K562 (cell line): ENCODE measurements around the gene DBH. TPM values are rescaled to one million over a fixed set of nuclear protein-coding genes. Genes with fewer than 3 reads are reported as not detected.

Experiments
- ATAC-seq: fragments of 200-7000 bp; cut with Tn5 transposase; 3 replicates; pipeline ENCODE4 v1.9.1; 2020; ENCODE audit warnings: moderate library complexity
- BruUV-seq: library from RNA; stranded (reverse); fragments of 400-500 nt; replicated peaks from 2 replicates; lab custom pipeline; 2021; lab: Mats Ljungman, UMichigan
- CTCF ChIA-PET: fragments of 300-600 bp; formaldehyde crosslinking; extraction: SDS; loops from one replicate; lab custom pipeline; 2021; ENCODE audit warnings: low intra/inter-chr PET ratio; lab: Yijun Ruan, JAX
- POLR2A ChIA-PET: fragments of 300-600, 350-650 bp; sonication (Branson Sonifier 250); formaldehyde crosslinking; extraction: SDS; loops from one replicate; lab custom pipeline; 2021; ENCODE audit warnings: antibody characterized with exemption, inconsistent platforms; lab: Yijun Ruan, JAX
- DNase-seq, 4 experiments: peaks; one replicate each; pipeline versions ENCODE4 v3.0.0 to v3.0.0-alpha.2; 2011 to 2018; ENCODE audit warnings: low spot score in 3 of 4, mixed read lengths in 3 of 4; ENCODE audit errors: extremely low read depth in 1 of 4
- FAIRE-seq: peaks from 2 replicates; lab custom pipeline; 2011; peaks lifted over from hg19 to GRCh38; lab: Jason Lieb, UNC
- H2AFZ ChIP-seq: 2 replicates; pipeline ENCODE4 v1.6.0; 2011; ENCODE audit warnings: low read depth, low read length, control low read depth, inconsistent platforms
- H3K27ac ChIP-seq: fragments of 200-600 bp; 3 replicates; pipeline ENCODE4 v1.8.0; 2011; ENCODE audit warnings: low read depth, mild to moderate bottlenecking, control low read depth, inconsistent platforms, low read length, moderate library complexity, mixed read lengths; ENCODE audit errors: extremely low read depth
- H3K27me3 ChIP-seq, 2 experiments: fragments of 300-600 bp in 1 of 2; 2 replicates in 1 of 2; 3 replicates in 1 of 2; pipeline versions ENCODE4 v1.6.0 to v1.8.0; 2011; ENCODE audit warnings: inconsistent platforms in 2 of 2, low read length in 2 of 2, mild to moderate bottlenecking in 1 of 2, mixed read lengths in 1 of 2, moderate library complexity in 1 of 2; ENCODE audit not compliant: control insufficient read depth in 2 of 2, insufficient read depth in 2 of 2
- H3K36me3 ChIP-seq: fragments of 300-600 bp; 3 replicates; pipeline ENCODE4 v1.8.0; 2011; ENCODE audit warnings: mild to moderate bottlenecking, low read length, inconsistent platforms; ENCODE audit not compliant: control insufficient read depth, insufficient read depth
- H3K4me1 ChIP-seq, 2 experiments: fragments of 200-600 bp in 1 of 2; replicated peaks in 1 of 2; 2 replicates in 1 of 2; 3 replicates in 1 of 2; pipeline versions ENCODE4 v1.5.1 to v1.8.0; 2011; ENCODE audit warnings: inconsistent platforms in 2 of 2, low read length in 2 of 2, mild to moderate bottlenecking in 1 of 2, mixed read lengths in 1 of 2, moderate library complexity in 1 of 2; ENCODE audit not compliant: control insufficient read depth in 2 of 2, insufficient read depth in 2 of 2
- H3K4me2 ChIP-seq: 2 replicates; pipeline ENCODE4 v1.6.1; 2011; ENCODE audit warnings: low read length, control low read depth, inconsistent platforms, mixed read lengths; ENCODE audit not compliant: insufficient read depth
- H3K4me3 ChIP-seq: fragments of 200-600 bp; sonication (generic), shearing (Covaris generic); 2 replicates; pipeline ENCODE4 v1.5.1; 2016; ENCODE audit warnings: control low read depth, inconsistent platforms
- H3K79me2 ChIP-seq: fragments of 200-600 bp; 3 replicates; pipeline ENCODE4 v1.8.0; 2011; ENCODE audit warnings: low read length, inconsistent platforms; ENCODE audit not compliant: control insufficient read depth, insufficient read depth
- H3K9ac ChIP-seq, 2 experiments: 2 replicates each; pipeline versions ENCODE4 v1.6.0 to v1.6.1; 2011; ENCODE audit warnings: low read depth in 2 of 2, low read length in 2 of 2, control low read depth in 1 of 2, inconsistent platforms in 1 of 2, mild to moderate bottlenecking in 1 of 2, mixed read lengths in 1 of 2; ENCODE audit not compliant: insufficient read depth in 1 of 2
- H3K9me1 ChIP-seq: one replicate; pipeline ENCODE4 v1.6.0; 2011; ENCODE audit warnings: inconsistent platforms, mild to moderate bottlenecking, low read length, moderate library complexity; ENCODE audit not compliant: control insufficient read depth, insufficient read depth
- H3K9me3 ChIP-seq: replicated peaks from 2 replicates; pipeline ENCODE4 v1.5.1; 2011; ENCODE audit warnings: low read depth, low read length, inconsistent platforms; ENCODE audit not compliant: control insufficient read depth, insufficient read depth
- H4K20me1 ChIP-seq: replicated peaks from 2 replicates; pipeline ENCODE4 v1.6.1; 2011; ENCODE audit warnings: low read length, inconsistent platforms, mixed read lengths; ENCODE audit not compliant: control insufficient read depth, insufficient read depth
- ARID4B ChIP-seq: sonication (generic); formaldehyde crosslinking; IDR thresholded peaks from 2 replicates; pipeline ENCODE4 v1.8.0; 2022; ENCODE audit warnings: mild to moderate bottlenecking, missing genetic modification reagents
- ATF3 ChIP-seq, 2 experiments: fragments of 450-650 bp in 1 of 2; sonication (generic) in 1 of 2; formaldehyde crosslinking in 1 of 2; IDR thresholded peaks in 1 of 2; conservative IDR thresholded peaks in 1 of 2; 2 replicates each; pipeline versions ENCODE4 v1.6.1 to v1.8.1; 2016 to 2023; ENCODE audit warnings: mild to moderate bottlenecking in 2 of 2, moderate library complexity in 2 of 2, inconsistent platforms in 1 of 2, missing genetic modification reagents in 1 of 2
- BRF1 ChIP-seq: IDR thresholded peaks from 3 replicates; pipeline ENCODE4 v1.6.1; 2011; ENCODE audit warnings: borderline replicate concordance, mild to moderate bottlenecking; ENCODE audit not compliant: insufficient read length; ENCODE audit errors: extremely low read depth
- CBX3 ChIP-seq, 2 experiments: IDR thresholded peaks; 1 replicate in 1 of 2; 2 replicates in 1 of 2; pipeline ENCODE4 v1.6.1; 2012; ENCODE audit warnings: inconsistent platforms in 2 of 2, low read length in 2 of 2, borderline replicate concordance in 1 of 2, control low read depth in 1 of 2
- ELF2 ChIP-seq: fragments of 250-450 bp; sonication (Bioruptor Pico); IDR thresholded peaks from 2 replicates; pipeline ENCODE4 v1.5.0; 2021; ENCODE audit warnings: mild to moderate bottlenecking
- ETV1 ChIP-seq: fragments of 450-650 bp; conservative IDR thresholded peaks from 2 replicates; pipeline ENCODE4 v1.6.1; 2016; ENCODE audit warnings: missing genetic modification characterization, control low read depth, low read depth, missing compliant biosample characterization
- GTF2F1 ChIP-seq: IDR thresholded peaks from 2 replicates; pipeline ENCODE4 v1.6.1; 2011; ENCODE audit warnings: low read depth, low read length, improper control_type of control experiment
- HDGF ChIP-seq: fragments of 450-650 bp; IDR thresholded peaks from 2 replicates; pipeline ENCODE4 v1.6.1; 2016
- TFE3 ChIP-seq: fragments of 450-650 bp; formaldehyde crosslinking; IDR thresholded peaks from 2 replicates; pipeline ENCODE4 v1.4.0; 2020; ENCODE audit warnings: mild to moderate bottlenecking, mixed read lengths
- XRCC3 ChIP-seq: fragments of 450-650 bp; IDR thresholded peaks from 2 replicates; pipeline ENCODE4 v1.6.1; 2017; ENCODE audit warnings: mild to moderate bottlenecking, moderate library complexity
- XRCC4 ChIP-seq: IDR thresholded peaks from one replicate; pipeline ENCODE4 v1.6.1; 2011; ENCODE audit not compliant: insufficient read depth, insufficient read length; ENCODE audit errors: extremely low read depth
- ZNF311 ChIP-seq: fragments of 250-450 bp; sonication (Bioruptor Pico); IDR thresholded peaks from 2 replicates; pipeline ENCODE4 v1.4.0; 2020; ENCODE audit warnings: mild to moderate bottlenecking, moderate library complexity
- ZNF449 ChIP-seq: fragments of 250-450 bp; sonication (Bioruptor Pico); IDR thresholded peaks from 2 replicates; pipeline ENCODE4 v1.8.0; 2022; ENCODE audit warnings: moderate library complexity, mild to moderate bottlenecking, inconsistent platforms
- ZNF717 ChIP-seq: fragments of 250-450 bp; sonication (Bioruptor Pico); IDR thresholded peaks from 2 replicates; pipeline ENCODE4 v1.5.0; 2021
- WGBS: fragments of 100-300 bp; shearing (Covaris generic); methylation state at CpG from one replicate; pipeline ENCODE4 v1.1.6; 2016; ENCODE audit warnings: low coverage, mixed read lengths; ENCODE audit not compliant: insufficient coverage; ENCODE audit errors: missing lambda C conversion rate; 5-methylcytosine and 5-hydroxymethylcytosine counted together
- in situ Hi-C: fragments of 300-500 bp; cut with MboI; formaldehyde crosslinking; loops from 4 replicates; pipeline ENCODE4 v1.15.0; 2018; ENCODE audit warnings: inconsistent platforms, mixed read lengths
- intact Hi-C: fragments of 100-400 bp; cut with micrococcal nuclease; formaldehyde crosslinking; loops from 2 replicates; pipeline ENCODE4 v1.14.2; 2022
- polyA plus RNA-seq, 8 experiments: library from polyadenylated mRNA; depleted of rRNA in 4 of 8; stranded (reverse) in 5 of 8; unstranded in 3 of 8; fragments of >200 nt; fragmentation: Nextera tagmentation in 2 of 8; fragmentation: Illumina TruSeq in 1 of 8; extraction: Ambion mirVana in 2 of 8; extraction: Trizol in 1 of 8; gene quantifications; 2 replicates each; pipeline versions ENCODE4 v1.2.1 to v1.2.3, GENCODE V29; 2011 to 2014; ENCODE audit warnings: inconsistent platforms in 1 of 8, missing spikeins in 1 of 8
- total RNA-seq, 7 experiments: library from RNA; depleted of rRNA in 6 of 7; stranded (reverse); fragments of >200 nt in 6 of 7; fragmentation: Illumina TruSeq in 2 of 7; extraction: Trizol in 2 of 7; gene quantifications; 2 replicates each; pipeline versions ENCODE4 v1.2.1 to v1.2.3, GENCODE V29; 2011 to 2021; ENCODE audit warnings: low replicate concordance in 1 of 7

The DBH gene
- total and polyA plus RNA-seq, 9 of the 15 experiments (the other 6 are each of a cell fraction or from before 2014, with no cell fraction given): not detected

- CTCF ChIA-PET: no interaction called here
- FAIRE-seq: no peak
These were observed 1.9 kb downstream of the DBH start for GRCh38 chr9:133638076-133638475.

More at GRCh38 chr9:133638076-133638475, 1.9 kb downstream of the DBH start:
- Histone ChIP-seq H4K20me1 (peaks cover 16% of the 10 kb centered on the region), H3K4me1 (peaks cover 0 to 8% of the 10 kb centered on the region in 2 experiments; a peak in 3 of 5 replicates), H3K9me3 (no peaks in the 10 kb centered on the region), H3K4me3 (no peak overlapping the region), H3K27ac (no peak overlapping the region), H3K9me1 (peaks cover 3% of the 10 kb centered on the region), H3K79me2 (no peaks in the 10 kb centered on the region), H3K9ac (no peak overlapping the region)
- intact Hi-C loops: no loop called here
- POLR2A ChIA-PET: no interaction called here
- BruUV-seq: no TSS peak
- in situ Hi-C loops: no loop called here
- WGBS: under 1% methylated on average over 8 of the region's 8 CpGs
- ATAC-seq: no peak
- DNase-seq: no peak
- TF ChIP-seq GTF2F1 (no peak), CBX3 (IDR thresholded peaks at IDR 0.05; ENCODE audit: borderline replicate concordance in 1 of 2, low read length in 2 of 2) (no peak), HDGF (no peak), ETV1 (no peak), XRCC3 (no peak), XRCC4 (no peak), ATF3 (IDR thresholded peaks at IDR 0.05) (no peak), ATF3 (CRISPR knock-in tag; conservative IDR thresholded peaks at IDR 0.05) (no peak), TFE3 (CRISPR knock-in tag) (no peak), ZNF717 (CRISPR knock-in tag) (no peak), ZNF449 (CRISPR knock-in tag) (no peak), BRF1 (no peak), ARID4B (CRISPR knock-in tag) (no peak), ZNF311 (CRISPR knock-in tag) (no peak), ELF2 (CRISPR knock-in tag) (no peak)
- TF ChIP-seq, all 486 proteins: peak for 0
- Histone ChIP-seq H3K36me3 (no peaks in the 10 kb centered on the region), H3K27me3 (peaks cover 6 to 83% of the 10 kb centered on the region in 2 experiments; a peak in 4 of 5 replicates), H2AFZ (no peak overlapping the region), H3K4me2 (no peak overlapping the region)
